Activated CD4-positive, alpha-beta T cell treated with anti-CD3 and anti-CD28 coated beads for 4 hours (primary cell): ENCODE data around the gene SNF8.

ENCODE experiments used
- DNase-seq, 2 donors: peaks; one replicate each; pipeline ENCODE4 v3.0.0-alpha.2; 2020

SNF8 gene

DNA sequence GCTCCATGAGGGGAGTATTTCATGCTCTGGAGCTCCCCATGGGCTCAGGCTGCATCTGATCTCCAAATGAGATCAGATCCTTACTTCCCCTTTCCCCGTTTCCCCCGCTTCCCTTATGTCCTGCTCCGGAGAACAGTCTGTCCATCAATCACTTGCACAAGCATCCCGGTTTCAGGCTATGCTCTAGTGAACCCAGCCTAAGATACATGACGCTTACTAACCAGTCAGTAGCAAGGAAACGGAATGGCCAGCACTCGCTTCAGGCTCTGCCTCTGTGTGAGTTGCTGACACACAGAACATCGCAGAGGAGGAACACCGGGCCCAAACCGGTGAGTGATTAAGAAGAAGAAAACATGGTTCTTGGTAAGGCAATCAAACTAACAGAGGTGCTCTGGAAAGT lies 61.5 kb downstream of the SNF8 start:
- no peak for DNase-seq

DNA sequence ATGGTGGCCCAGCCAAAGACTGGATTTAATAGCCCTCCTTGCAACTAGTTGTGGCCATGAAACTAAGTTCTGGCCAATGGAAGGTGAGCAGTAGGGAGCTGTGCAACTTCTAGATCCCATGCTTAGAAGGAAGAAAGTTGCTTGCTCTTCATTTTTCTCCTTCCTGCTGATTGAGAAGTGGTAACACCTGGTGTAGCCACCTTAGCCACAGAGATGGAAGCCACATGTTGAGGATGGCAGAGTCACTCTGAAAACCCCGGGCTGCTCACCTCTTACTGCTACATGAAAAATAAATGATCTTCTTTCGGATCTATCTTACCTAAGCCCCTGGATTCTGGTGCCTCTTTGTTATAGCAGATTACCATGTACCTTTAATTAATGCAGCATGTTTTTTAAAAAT lies 62.4 kb downstream of the SNF8 start:
- DNase-seq: no peak
